ENCODE data around the gene ADGB. TPM values are rescaled to one million over a fixed set of nuclear protein-coding genes. Genes with fewer than 3 reads are reported as not detected.
A peak's percentile ranks its signal among the peaks of the same experiment; 100 is the strongest.

Gene ADGB
- total and polyA plus RNA-seq, 9 of the 15 experiments (the other 6 are each of a cell fraction or from before 2014, with no cell fraction given), result not detected

DNA sequence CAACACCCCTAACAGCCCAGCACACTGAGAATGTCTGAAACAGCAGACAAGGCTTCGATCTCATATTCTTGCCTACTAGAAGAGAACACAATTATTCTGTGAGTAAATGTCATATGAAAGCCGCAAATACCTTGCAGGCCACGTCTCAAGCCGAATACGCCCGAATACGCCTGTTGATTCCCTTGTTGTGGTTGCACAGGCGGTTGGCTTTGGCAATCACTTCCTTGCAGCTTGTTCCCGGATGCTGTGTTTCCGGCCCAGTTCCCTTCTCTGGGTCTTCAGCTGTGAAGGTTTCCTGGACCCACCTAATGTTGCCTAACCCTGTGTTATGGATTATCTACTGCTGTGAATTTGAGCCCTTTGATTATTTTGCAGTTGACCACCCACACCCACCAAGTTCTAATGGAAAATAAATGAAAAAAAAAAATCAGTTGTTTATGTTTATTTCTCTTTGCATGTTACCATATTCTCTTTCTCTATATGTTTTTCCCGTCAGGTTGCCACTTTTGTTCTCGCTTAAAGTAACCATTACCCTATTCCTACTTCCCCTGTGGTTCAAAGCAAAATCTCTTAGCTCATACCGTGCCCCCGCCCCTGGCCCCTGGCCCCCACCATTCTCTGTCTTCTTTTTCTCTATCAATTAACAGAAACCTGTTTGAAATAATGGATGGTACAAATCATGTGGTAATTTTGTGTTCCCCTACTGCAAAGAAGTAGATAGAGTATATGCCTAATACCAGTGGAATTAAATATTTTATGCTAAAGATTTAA is 172.4 kb downstream of the ADGB start (continued):
- TF ChIP-seq, protein P1, sequence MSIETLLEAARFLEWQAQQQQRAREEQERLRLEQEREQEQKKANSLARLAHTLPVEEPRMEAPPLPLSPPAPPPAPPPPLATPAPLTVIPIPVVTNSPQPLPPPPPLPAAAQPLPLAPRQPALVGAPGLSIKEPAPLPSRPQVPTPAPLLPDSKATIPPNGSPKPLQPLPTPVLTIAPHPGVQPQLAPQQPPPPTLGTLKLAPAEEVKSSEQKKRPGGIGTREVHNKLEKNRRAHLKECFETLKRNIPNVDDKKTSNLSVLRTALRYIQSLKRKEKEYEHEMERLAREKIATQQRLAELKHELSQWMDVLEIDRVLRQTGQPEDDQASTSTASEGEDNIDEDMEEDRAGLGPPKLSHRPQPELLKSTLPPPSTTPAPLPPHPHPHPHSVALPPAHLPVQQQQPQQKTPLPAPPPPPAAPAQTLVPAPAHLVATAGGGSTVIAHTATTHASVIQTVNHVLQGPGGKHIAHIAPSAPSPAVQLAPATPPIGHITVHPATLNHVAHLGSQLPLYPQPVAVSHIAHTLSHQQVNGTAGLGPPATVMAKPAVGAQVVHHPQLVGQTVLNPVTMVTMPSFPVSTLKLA (conservative IDR thresholded peaks at IDR 0.05), result no peak
- TF ChIP-seq ZFP1 (CRISPR knock-in tag; IDR thresholded peaks at IDR 0.05) (no peak), ZNF384 (IDR thresholded peaks at IDR 0.05; ENCODE audit: low read depth, low read length) (no peak), CC2D1A (IDR thresholded peaks at IDR 0.05) (peak; percentile 38; the same call in 1 of the 2 replicates), MTF1 (CRISPR knock-in tag; IDR thresholded peaks at IDR 0.05; ENCODE audit: borderline replicate concordance) (no peak), NR2C2 (CRISPR knock-in tag; IDR thresholded peaks at IDR 0.05) (no peak), NR2C2 (tag; IDR thresholded peaks at IDR 0.05) (peak; percentile 62), KLF6 (CRISPR knock-in tag; IDR thresholded peaks at IDR 0.05; ENCODE audit: borderline replicate concordance) (0 out of 2 replicates have a peak, but pooled peaks have one; percentile 31), SNRNP70 (optimal IDR thresholded peaks at IDR 0.05; ENCODE audit: low read depth, low read length) (no peak), ZNF239 (CRISPR knock-in tag; IDR thresholded peaks at IDR 0.05) (no peak)
- TF ChIP-seq, protein P2, sequence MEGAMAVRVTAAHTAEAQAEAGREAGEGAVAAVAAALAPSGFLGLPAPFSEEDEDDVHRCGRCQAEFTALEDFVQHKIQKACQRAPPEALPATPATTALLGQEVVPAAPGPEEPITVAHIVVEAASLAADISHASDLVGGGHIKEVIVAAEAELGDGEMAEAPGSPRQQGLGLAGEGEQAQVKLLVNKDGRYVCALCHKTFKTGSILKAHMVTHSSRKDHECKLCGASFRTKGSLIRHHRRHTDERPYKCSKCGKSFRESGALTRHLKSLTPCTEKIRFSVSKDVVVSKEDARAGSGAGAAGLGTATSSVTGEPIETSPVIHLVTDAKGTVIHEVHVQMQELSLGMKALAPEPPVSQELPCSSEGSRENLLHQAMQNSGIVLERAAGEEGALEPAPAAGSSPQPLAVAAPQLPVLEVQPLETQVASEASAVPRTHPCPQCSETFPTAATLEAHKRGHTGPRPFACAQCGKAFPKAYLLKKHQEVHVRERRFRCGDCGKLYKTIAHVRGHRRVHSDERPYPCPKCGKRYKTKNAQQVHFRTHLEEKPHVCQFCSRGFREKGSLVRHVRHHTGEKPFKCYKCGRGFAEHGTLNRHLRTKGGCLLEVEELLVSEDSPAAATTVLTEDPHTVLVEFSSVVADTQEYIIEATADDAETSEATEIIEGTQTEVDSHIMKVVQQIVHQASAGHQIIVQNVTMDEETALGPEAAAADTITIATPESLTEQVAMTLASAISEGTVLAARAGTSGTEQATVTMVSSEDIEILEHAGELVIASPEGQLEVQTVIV (CRISPR knock-in tag; IDR thresholded peaks at IDR 0.05; ENCODE audit: borderline replicate concordance), result no peak
- TF ChIP-seq, protein P3, sequence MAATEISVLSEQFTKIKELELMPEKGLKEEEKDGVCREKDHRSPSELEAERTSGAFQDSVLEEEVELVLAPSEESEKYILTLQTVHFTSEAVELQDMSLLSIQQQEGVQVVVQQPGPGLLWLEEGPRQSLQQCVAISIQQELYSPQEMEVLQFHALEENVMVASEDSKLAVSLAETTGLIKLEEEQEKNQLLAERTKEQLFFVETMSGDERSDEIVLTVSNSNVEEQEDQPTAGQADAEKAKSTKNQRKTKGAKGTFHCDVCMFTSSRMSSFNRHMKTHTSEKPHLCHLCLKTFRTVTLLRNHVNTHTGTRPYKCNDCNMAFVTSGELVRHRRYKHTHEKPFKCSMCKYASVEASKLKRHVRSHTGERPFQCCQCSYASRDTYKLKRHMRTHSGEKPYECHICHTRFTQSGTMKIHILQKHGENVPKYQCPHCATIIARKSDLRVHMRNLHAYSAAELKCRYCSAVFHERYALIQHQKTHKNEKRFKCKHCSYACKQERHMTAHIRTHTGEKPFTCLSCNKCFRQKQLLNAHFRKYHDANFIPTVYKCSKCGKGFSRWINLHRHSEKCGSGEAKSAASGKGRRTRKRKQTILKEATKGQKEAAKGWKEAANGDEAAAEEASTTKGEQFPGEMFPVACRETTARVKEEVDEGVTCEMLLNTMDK (IDR thresholded peaks at IDR 0.05; ENCODE audit: borderline replicate concordance, insufficient read depth, low read depth, low read length, poor library complexity, severe bottlenecking), result no peak
- TF ChIP-seq, protein P4, sequence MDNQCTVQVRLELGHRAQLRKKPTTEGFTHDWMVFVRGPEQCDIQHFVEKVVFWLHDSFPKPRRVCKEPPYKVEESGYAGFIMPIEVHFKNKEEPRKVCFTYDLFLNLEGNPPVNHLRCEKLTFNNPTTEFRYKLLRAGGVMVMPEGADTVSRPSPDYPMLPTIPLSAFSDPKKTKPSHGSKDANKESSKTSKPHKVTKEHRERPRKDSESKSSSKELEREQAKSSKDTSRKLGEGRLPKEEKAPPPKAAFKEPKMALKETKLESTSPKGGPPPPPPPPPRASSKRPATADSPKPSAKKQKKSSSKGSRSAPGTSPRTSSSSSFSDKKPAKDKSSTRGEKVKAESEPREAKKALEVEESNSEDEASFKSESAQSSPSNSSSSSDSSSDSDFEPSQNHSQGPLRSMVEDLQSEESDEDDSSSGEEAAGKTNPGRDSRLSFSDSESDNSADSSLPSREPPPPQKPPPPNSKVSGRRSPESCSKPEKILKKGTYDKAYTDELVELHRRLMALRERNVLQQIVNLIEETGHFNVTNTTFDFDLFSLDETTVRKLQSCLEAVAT (IDR thresholded peaks at IDR 0.05), result peak in 1 of 2 experiments; percentile 35; a peak in 1 of 4 replicates
- TF ChIP-seq, protein P5, sequence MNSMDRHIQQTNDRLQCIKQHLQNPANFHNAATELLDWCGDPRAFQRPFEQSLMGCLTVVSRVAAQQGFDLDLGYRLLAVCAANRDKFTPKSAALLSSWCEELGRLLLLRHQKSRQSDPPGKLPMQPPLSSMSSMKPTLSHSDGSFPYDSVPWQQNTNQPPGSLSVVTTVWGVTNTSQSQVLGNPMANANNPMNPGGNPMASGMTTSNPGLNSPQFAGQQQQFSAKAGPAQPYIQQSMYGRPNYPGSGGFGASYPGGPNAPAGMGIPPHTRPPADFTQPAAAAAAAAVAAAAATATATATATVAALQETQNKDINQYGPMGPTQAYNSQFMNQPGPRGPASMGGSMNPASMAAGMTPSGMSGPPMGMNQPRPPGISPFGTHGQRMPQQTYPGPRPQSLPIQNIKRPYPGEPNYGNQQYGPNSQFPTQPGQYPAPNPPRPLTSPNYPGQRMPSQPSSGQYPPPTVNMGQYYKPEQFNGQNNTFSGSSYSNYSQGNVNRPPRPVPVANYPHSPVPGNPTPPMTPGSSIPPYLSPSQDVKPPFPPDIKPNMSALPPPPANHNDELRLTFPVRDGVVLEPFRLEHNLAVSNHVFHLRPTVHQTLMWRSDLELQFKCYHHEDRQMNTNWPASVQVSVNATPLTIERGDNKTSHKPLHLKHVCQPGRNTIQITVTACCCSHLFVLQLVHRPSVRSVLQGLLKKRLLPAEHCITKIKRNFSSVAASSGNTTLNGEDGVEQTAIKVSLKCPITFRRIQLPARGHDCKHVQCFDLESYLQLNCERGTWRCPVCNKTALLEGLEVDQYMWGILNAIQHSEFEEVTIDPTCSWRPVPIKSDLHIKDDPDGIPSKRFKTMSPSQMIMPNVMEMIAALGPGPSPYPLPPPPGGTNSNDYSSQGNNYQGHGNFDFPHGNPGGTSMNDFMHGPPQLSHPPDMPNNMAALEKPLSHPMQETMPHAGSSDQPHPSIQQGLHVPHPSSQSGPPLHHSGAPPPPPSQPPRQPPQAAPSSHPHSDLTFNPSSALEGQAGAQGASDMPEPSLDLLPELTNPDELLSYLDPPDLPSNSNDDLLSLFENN (IDR thresholded peaks at IDR 0.05; ENCODE audit: low read depth in 2 of 2, low read length in 2 of 2), result peak in 1 of 2 experiments; percentile 40; a peak in 1 of 4 replicates
